ENCODE data around the gene PLA2R1.
A peak's percentile ranks its signal among the peaks of the same experiment; 100 is the strongest.

The PLA2R1 gene

GRCh38 chr2:160063271-160063670 is 856 bp upstream of the PLA2R1 start:
- Histone ChIP-seq H3K27ac (no peak overlapping the region), H3K27me3 (replicated peaks) (no peaks in the 10 kb centered on the region), H3K36me3 (replicated peaks) (no peaks in the 10 kb centered on the region), H3K4me3 (ENCODE audit: low read depth, low read length) (peak overlapping the region; percentile 75)
- in situ Hi-C loops (cut with HindIII; ENCODE audit: low pct_ligation_motif_present, low sequenced_read_pairs), result no loop called here
- TF ChIP-seq, protein P1, sequence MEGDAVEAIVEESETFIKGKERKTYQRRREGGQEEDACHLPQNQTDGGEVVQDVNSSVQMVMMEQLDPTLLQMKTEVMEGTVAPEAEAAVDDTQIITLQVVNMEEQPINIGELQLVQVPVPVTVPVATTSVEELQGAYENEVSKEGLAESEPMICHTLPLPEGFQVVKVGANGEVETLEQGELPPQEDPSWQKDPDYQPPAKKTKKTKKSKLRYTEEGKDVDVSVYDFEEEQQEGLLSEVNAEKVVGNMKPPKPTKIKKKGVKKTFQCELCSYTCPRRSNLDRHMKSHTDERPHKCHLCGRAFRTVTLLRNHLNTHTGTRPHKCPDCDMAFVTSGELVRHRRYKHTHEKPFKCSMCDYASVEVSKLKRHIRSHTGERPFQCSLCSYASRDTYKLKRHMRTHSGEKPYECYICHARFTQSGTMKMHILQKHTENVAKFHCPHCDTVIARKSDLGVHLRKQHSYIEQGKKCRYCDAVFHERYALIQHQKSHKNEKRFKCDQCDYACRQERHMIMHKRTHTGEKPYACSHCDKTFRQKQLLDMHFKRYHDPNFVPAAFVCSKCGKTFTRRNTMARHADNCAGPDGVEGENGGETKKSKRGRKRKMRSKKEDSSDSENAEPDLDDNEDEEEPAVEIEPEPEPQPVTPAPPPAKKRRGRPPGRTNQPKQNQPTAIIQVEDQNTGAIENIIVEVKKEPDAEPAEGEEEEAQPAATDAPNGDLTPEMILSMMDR (IDR thresholded peaks at IDR 0.05; ENCODE audit: low read depth, low read length, missing control alignments), result no peak
- DNase-seq, result no peak

GRCh38 chr2:160061944-160062291 is 497 bp downstream of the PLA2R1 start:
- no peaks in the 10 kb centered on the region for H3K27me3 ChIP-seq (replicated peaks)
- H3K4me3 ChIP-seq (ENCODE audit: low read depth, low read length), result peak overlapping the region; percentile 75
- no peak overlapping the region for H3K27ac ChIP-seq
- TF ChIP-seq, protein P1 (IDR thresholded peaks at IDR 0.05; ENCODE audit: low read depth, low read length, missing control alignments), result no peak
- in situ Hi-C loops (cut with HindIII; ENCODE audit: low pct_ligation_motif_present, low sequenced_read_pairs), result no loop called here
- no peaks in the 10 kb centered on the region for H3K36me3 ChIP-seq (replicated peaks)
- no peak for DNase-seq

- Histone ChIP-seq H3K27ac (no peak overlapping the region), H3K27me3 (replicated peaks) (no peaks in the 10 kb centered on the region), H3K4me3 (ENCODE audit: low read depth, low read length) (peak overlapping the region; percentile 75), H3K36me3 (replicated peaks) (no peaks in the 10 kb centered on the region)
- TF ChIP-seq, protein P1 (IDR thresholded peaks at IDR 0.05; ENCODE audit: low read depth, low read length, missing control alignments), result no peak
- DNase-seq, result no peak
- in situ Hi-C loops (cut with HindIII; ENCODE audit: low pct_ligation_motif_present, low sequenced_read_pairs), result no loop called here
Observed at GRCh38 chr2:160061533-160061932, 882 bp downstream of the PLA2R1 start.

- Histone ChIP-seq H3K27ac (no peak overlapping the region), H3K4me3 (ENCODE audit: low read depth, low read length) (no peak overlapping the region), H3K27me3 (replicated peaks) (no peaks in the 10 kb centered on the region), H3K36me3 (replicated peaks) (no peaks in the 10 kb centered on the region)
- TF ChIP-seq, protein P1 (IDR thresholded peaks at IDR 0.05; ENCODE audit: low read depth, low read length, missing control alignments), result no peak
- no peak for DNase-seq
- in situ Hi-C loops (cut with HindIII; ENCODE audit: low pct_ligation_motif_present, low sequenced_read_pairs), result no loop called here
Observed at GRCh38 chr2:160060297-160060696, 2.1 kb downstream of the PLA2R1 start.

GRCh38 chr2:160057356-160057755 is 5.1 kb downstream of the PLA2R1 start:
- no peaks in the 10 kb centered on the region for H3K36me3 ChIP-seq (replicated peaks)
- TF ChIP-seq, protein P1 (IDR thresholded peaks at IDR 0.05; ENCODE audit: low read depth, low read length, missing control alignments), result no peak
- in situ Hi-C loops (cut with HindIII; ENCODE audit: low pct_ligation_motif_present, low sequenced_read_pairs), result no loop called here
- H3K27ac ChIP-seq, result no peak overlapping the region
- DNase-seq, result no peak
- no peak overlapping the region for H3K4me3 ChIP-seq (ENCODE audit: low read depth, low read length)
- no peaks in the 10 kb centered on the region for H3K27me3 ChIP-seq (replicated peaks)

GRCh38 chr2:160055726-160056108 is 6.7 kb downstream of the PLA2R1 start:
- no peak overlapping the region for H3K27ac ChIP-seq
- in situ Hi-C loops (cut with HindIII; ENCODE audit: low pct_ligation_motif_present, low sequenced_read_pairs), result no loop called here
- no peak for DNase-seq
- H3K36me3 ChIP-seq (replicated peaks), result no peaks in the 10 kb centered on the region
- H3K27me3 ChIP-seq (replicated peaks), result no peaks in the 10 kb centered on the region
- TF ChIP-seq, protein P1 (IDR thresholded peaks at IDR 0.05; ENCODE audit: low read depth, low read length, missing control alignments), result no peak
- H3K4me3 ChIP-seq (ENCODE audit: low read depth, low read length), result no peak overlapping the region

Data from brain microvascular endothelial cell (primary cell).